ENCODE data around the gene SEMA4D.

DNA sequence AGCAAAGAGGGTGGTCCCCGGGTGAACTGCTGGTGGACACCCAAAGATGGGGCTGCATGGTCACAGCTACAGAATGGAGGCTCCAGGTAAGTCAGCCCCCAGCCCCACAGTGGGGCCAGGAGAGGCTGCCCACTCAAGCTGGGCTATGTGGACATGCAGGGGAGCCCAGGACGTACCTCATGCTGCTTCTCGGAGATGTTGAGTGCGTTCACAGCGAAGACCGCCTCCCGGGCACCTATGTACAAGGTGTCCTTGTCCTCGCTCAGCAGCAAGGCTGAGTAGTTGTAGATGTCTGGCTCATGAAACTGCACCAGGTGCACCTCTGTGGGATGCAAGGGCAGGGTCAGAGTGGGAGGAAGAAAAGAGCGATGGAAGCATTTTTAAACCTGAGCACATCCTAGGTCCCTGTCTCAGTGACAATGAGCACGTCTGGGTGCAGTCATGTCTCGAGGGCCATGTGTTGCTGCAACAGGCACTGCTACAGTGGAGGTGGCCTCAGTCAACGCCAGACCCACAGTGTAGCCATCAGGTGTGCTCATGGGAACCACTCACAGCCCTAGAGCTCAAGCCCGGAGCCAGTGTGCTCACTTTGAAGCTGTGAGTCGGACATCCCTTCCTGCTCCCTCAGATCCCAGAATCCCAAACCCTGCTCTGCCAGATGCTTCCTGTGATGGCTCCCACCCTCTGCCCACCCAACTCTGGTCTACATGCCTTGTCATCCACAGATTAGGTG, 95.1 kb downstream of the SEMA4D start:
- TF ChIP-seq, protein P1, sequence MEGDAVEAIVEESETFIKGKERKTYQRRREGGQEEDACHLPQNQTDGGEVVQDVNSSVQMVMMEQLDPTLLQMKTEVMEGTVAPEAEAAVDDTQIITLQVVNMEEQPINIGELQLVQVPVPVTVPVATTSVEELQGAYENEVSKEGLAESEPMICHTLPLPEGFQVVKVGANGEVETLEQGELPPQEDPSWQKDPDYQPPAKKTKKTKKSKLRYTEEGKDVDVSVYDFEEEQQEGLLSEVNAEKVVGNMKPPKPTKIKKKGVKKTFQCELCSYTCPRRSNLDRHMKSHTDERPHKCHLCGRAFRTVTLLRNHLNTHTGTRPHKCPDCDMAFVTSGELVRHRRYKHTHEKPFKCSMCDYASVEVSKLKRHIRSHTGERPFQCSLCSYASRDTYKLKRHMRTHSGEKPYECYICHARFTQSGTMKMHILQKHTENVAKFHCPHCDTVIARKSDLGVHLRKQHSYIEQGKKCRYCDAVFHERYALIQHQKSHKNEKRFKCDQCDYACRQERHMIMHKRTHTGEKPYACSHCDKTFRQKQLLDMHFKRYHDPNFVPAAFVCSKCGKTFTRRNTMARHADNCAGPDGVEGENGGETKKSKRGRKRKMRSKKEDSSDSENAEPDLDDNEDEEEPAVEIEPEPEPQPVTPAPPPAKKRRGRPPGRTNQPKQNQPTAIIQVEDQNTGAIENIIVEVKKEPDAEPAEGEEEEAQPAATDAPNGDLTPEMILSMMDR (IDR thresholded peaks at IDR 0.05; ENCODE audit: poor library complexity) = no peak
- TF ChIP-seq EZH2 (IDR thresholded peaks at IDR 0.05; ENCODE audit: borderline replicate concordance) = no peak
